Testis (tissue), 2 donors: ENCODE data around the gene TNFAIP8.

ENCODE experiments used
- POLR2A ChIP-seq: fragments of 450-650 bp; IDR thresholded peaks from one replicate; pipeline ENCODE4 v1.6.1; 2017; ENCODE audit warnings: antibody characterized with exemption, mild to moderate bottlenecking, moderate library complexity
- TF ChIP-seq, protein P1 (sequence below), 3 experiments: fragments of 450-650 bp in 2 of 3; fragments of 200-600 bp in 1 of 3; sonication (generic) in 1 of 3; IDR thresholded peaks; one replicate each; pipeline ENCODE4 v1.5.1; 2016 to 2019; ENCODE audit warnings: antibody characterized with exemption in 3 of 3, mild to moderate bottlenecking in 2 of 3, moderate library complexity in 1 of 3

DNA sequence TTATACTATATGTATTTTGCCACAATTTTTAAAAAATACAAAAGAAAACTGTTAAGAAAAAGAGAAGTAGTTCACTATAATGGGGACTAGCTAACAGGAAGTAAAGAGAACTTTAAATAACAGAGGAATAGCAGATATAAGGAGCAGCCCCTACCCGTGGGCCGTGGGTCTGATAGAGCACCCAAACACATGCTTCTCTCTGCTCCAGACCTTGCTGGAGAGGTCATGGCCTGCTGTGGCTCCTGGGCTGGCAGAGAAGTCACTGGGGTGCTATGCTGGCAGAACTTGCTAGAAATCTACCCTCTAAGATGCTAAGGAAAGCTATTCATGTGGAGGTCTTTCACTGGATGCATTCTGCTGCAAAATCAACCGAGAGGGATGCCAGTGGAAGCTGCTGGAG, 10.0 kb upstream of the TNFAIP8 start:
- TF ChIP-seq POLR2A, result no peak
- TF ChIP-seq, protein P1, sequence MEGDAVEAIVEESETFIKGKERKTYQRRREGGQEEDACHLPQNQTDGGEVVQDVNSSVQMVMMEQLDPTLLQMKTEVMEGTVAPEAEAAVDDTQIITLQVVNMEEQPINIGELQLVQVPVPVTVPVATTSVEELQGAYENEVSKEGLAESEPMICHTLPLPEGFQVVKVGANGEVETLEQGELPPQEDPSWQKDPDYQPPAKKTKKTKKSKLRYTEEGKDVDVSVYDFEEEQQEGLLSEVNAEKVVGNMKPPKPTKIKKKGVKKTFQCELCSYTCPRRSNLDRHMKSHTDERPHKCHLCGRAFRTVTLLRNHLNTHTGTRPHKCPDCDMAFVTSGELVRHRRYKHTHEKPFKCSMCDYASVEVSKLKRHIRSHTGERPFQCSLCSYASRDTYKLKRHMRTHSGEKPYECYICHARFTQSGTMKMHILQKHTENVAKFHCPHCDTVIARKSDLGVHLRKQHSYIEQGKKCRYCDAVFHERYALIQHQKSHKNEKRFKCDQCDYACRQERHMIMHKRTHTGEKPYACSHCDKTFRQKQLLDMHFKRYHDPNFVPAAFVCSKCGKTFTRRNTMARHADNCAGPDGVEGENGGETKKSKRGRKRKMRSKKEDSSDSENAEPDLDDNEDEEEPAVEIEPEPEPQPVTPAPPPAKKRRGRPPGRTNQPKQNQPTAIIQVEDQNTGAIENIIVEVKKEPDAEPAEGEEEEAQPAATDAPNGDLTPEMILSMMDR (IDR thresholded peaks at IDR 0.05), result no peak
